HepG2 (cell line): ENCODE results near the gene SERPINA3. TPM values are rescaled to one million over a fixed set of nuclear protein-coding genes. Genes with fewer than 3 reads are reported as not detected.
A peak's percentile ranks its signal among the peaks of the same experiment; 100 is the strongest.

Experiments used
- ATF7 ChIP-seq, 2 experiments: fragments of 450-650 bp in 1 of 2; sonication (generic) in 1 of 2; formaldehyde crosslinking in 1 of 2; IDR thresholded peaks; 2 replicates each; pipeline versions ENCODE4 v1.4.0 to v1.6.1; 2016 to 2020; ENCODE audit warnings: antibody characterized with exemption in 1 of 2, mild to moderate bottlenecking in 1 of 2, missing genetic modification reagents in 1 of 2
- DNMT1 ChIP-seq: sonication (generic); formaldehyde crosslinking; IDR thresholded peaks from 2 replicates; pipeline ENCODE4 v1.5.1; 2020; ENCODE audit warnings: mild to moderate bottlenecking, missing genetic modification reagents
- FOXO1 ChIP-seq: sonication (generic); formaldehyde crosslinking; IDR thresholded peaks from 2 replicates; pipeline ENCODE4 v1.4.0; 2020; ENCODE audit warnings: missing genetic modification reagents
- HNRNPK ChIP-seq: fragments of 200-400 bp; formaldehyde crosslinking; IDR thresholded peaks from 2 replicates; pipeline ENCODE4 v1.6.1; 2018; ENCODE audit warnings: low read length, low read depth, moderate library complexity, mild to moderate bottlenecking; ENCODE audit not compliant: poor library complexity, severe bottlenecking
- NPAS2 ChIP-seq: sonication (generic); formaldehyde crosslinking; IDR thresholded peaks from 2 replicates; pipeline ENCODE4 v1.8.0; 2022; ENCODE audit warnings: mild to moderate bottlenecking, missing genetic modification reagents, borderline replicate concordance
- NR3C1 ChIP-seq: sonication (generic); formaldehyde crosslinking; IDR thresholded peaks from 2 replicates; pipeline ENCODE4 v1.4.0; 2020; ENCODE audit warnings: missing genetic modification reagents
- PITX1 ChIP-seq: sonication (generic); formaldehyde crosslinking; IDR thresholded peaks from 2 replicates; pipeline ENCODE4 v1.5.1; 2020; ENCODE audit warnings: mild to moderate bottlenecking, missing genetic modification reagents
- RARA ChIP-seq: IDR thresholded peaks from 2 replicates; pipeline ENCODE4 v1.6.1; 2016; ENCODE audit warnings: missing genetic modification reagents, missing compliant biosample characterization
- SETDB1 ChIP-seq: sonication (generic); formaldehyde crosslinking; IDR thresholded peaks from 2 replicates; pipeline ENCODE4 v1.5.1; 2020; ENCODE audit warnings: missing genetic modification reagents, mild to moderate bottlenecking, borderline replicate concordance
- SMYD3 ChIP-seq: sonication (generic); formaldehyde crosslinking; IDR thresholded peaks from 2 replicates; pipeline ENCODE4 v1.8.1; 2023; ENCODE audit warnings: mild to moderate bottlenecking, missing genetic modification reagents
- SP2 ChIP-seq: sonication (generic); formaldehyde crosslinking; IDR thresholded peaks from 2 replicates; pipeline ENCODE4 v1.5.1; 2020; ENCODE audit warnings: mild to moderate bottlenecking, missing genetic modification reagents
- SP4 ChIP-seq: sonication (generic); formaldehyde crosslinking; IDR thresholded peaks from 2 replicates; pipeline ENCODE4 v1.8.1; 2023; ENCODE audit warnings: mild to moderate bottlenecking, missing genetic modification reagents
- ZFX ChIP-seq: sonication (generic); formaldehyde crosslinking; IDR thresholded peaks from 2 replicates; pipeline ENCODE4 v1.4.0; 2020; ENCODE audit warnings: mild to moderate bottlenecking, low read depth, missing genetic modification reagents, moderate library complexity
- ZNF460 ChIP-seq: sonication (generic); formaldehyde crosslinking; IDR thresholded peaks from 2 replicates; pipeline ENCODE4 v1.5.1; 2020; ENCODE audit warnings: missing genetic modification reagents, mild to moderate bottlenecking, borderline replicate concordance
- ZNF501 ChIP-seq: sonication (generic); formaldehyde crosslinking; IDR thresholded peaks from 2 replicates; pipeline ENCODE4 v1.5.1; 2020; ENCODE audit warnings: mild to moderate bottlenecking, moderate library complexity, missing genetic modification reagents
- polyA plus RNA-seq, 8 experiments: library from polyadenylated mRNA; depleted of rRNA in 3 of 8; stranded (reverse) in 7 of 8; unstranded in 1 of 8; fragments of >200 nt; fragmentation: Illumina TruSeq in 4 of 8; extraction: Trizol in 4 of 8; gene quantifications; 2 replicates each; pipeline versions ENCODE4 v1.2.1 to v1.2.3, GENCODE V29; 2011 to 2016; ENCODE audit warnings: low read depth in 4 of 8, missing spikeins in 1 of 8, mixed read lengths in 1 of 8; ENCODE audit not compliant: insufficient read depth in 1 of 8
- total RNA-seq, 5 experiments: library from RNA; depleted of rRNA; stranded (reverse); fragments of >200 nt; fragmentation: Illumina TruSeq; extraction: Trizol; gene quantifications; 2 replicates each; pipeline ENCODE4 v1.2.3, GENCODE V29; 2016; ENCODE audit warnings: low read depth in 1 of 5
- TF ChIP-seq, protein P1 (sequence below): sonication (generic); formaldehyde crosslinking; IDR thresholded peaks from 2 replicates; pipeline ENCODE4 v1.8.0; 2022; ENCODE audit warnings: missing genetic modification reagents, mild to moderate bottlenecking, borderline replicate concordance
- TF ChIP-seq, protein P2 (sequence below): sonication (generic); formaldehyde crosslinking; IDR thresholded peaks from 2 replicates; pipeline ENCODE4 v1.8.1; 2023; ENCODE audit warnings: mild to moderate bottlenecking, moderate library complexity, missing genetic modification reagents
- TF ChIP-seq, protein P3 (sequence below): sonication (generic); formaldehyde crosslinking; IDR thresholded peaks from 2 replicates; pipeline ENCODE4 v1.4.0; 2020; ENCODE audit warnings: mild to moderate bottlenecking, missing genetic modification reagents
- TF ChIP-seq, protein P4 (sequence below): sonication (generic); formaldehyde crosslinking; conservative IDR thresholded peaks from 2 replicates; pipeline ENCODE4 v1.5.0; 2020; ENCODE audit warnings: missing genetic modification reagents
- TF ChIP-seq, protein P5 (sequence below): sonication (generic); formaldehyde crosslinking; conservative IDR thresholded peaks from 2 replicates; pipeline ENCODE4 v1.8.1; 2023; ENCODE audit warnings: missing genetic modification reagents
- TF ChIP-seq, protein P6 (sequence below): IDR thresholded peaks from 2 replicates; pipeline ENCODE4 v1.6.1; 2016

The SERPINA3 gene
- total and polyA plus RNA-seq, 2 of the 13 experiments (the other 11 are each of a cell fraction or from before 2014, with no cell fraction given) = 825 to 2,200 TPM

DNA sequence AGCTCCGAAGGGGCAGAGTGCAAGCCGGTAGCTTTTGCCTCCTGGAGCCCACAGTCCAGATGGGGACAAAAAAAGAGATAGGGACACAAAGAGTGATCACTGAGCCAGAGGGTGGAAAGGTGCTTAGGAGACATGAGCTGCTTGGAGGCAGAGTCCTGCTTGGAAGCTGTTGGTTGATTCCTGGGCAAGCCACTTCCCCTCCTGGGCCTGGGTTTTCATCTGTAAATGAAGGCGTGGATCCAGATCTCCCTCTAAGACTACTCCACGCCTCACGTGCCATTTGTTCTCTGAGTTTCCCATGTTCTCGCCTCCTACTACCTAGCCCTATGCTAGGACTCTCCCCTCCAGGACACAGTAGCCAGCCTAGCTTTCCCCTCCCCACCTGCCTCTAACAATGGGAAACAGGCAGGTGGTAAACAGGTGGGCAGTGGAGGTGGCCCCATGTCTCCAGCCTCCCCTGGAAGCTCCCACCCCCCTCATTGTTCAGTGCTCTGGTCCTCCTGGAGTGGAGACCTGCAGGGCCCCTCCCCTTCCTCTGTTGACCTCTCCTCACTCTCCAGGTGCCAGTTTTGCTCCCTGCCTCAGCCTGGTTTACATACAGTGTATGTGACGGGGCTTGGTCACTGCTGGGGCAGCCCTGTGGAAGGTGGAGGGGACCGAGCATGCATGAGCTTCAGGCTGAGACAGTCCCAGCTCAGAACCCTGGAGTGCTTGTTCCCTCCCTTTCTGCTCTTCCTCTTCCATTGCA is 3.8 kb downstream of the SERPINA3 start (continued):
- TF ChIP-seq, protein P1, sequence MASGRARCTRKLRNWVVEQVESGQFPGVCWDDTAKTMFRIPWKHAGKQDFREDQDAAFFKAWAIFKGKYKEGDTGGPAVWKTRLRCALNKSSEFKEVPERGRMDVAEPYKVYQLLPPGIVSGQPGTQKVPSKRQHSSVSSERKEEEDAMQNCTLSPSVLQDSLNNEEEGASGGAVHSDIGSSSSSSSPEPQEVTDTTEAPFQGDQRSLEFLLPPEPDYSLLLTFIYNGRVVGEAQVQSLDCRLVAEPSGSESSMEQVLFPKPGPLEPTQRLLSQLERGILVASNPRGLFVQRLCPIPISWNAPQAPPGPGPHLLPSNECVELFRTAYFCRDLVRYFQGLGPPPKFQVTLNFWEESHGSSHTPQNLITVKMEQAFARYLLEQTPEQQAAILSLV = no peak
- TF ChIP-seq, protein P2, sequence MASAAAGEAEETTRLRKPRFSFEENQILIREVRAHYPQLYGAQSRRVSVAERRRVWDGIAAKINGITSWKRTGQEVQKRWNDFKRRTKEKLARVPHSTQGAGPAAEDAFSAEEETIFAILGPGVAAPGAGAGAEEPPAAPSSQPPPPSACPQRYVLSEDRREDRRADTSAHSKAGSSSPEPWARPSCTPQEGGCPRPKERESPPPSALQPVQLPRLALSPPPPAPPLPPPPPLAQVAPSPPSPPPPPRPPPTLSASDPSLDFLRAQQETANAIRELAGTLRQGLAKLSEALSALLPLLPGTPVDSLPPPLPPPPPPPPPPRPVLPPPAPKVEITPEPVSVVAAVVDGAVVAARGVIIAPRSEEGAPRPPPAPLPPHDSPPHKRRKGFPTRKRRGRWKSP (CRISPR knock-in tag) = no peak
- TF ChIP-seq SP2 (CRISPR knock-in tag) = no peak
- no peak for TF ChIP-seq NPAS2 (CRISPR knock-in tag)
- TF ChIP-seq, protein P3, sequence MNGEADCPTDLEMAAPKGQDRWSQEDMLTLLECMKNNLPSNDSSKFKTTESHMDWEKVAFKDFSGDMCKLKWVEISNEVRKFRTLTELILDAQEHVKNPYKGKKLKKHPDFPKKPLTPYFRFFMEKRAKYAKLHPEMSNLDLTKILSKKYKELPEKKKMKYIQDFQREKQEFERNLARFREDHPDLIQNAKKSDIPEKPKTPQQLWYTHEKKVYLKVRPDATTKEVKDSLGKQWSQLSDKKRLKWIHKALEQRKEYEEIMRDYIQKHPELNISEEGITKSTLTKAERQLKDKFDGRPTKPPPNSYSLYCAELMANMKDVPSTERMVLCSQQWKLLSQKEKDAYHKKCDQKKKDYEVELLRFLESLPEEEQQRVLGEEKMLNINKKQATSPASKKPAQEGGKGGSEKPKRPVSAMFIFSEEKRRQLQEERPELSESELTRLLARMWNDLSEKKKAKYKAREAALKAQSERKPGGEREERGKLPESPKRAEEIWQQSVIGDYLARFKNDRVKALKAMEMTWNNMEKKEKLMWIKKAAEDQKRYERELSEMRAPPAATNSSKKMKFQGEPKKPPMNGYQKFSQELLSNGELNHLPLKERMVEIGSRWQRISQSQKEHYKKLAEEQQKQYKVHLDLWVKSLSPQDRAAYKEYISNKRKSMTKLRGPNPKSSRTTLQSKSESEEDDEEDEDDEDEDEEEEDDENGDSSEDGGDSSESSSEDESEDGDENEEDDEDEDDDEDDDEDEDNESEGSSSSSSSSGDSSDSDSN (CRISPR knock-in tag) = peak; percentile 33; the same call in 1 of the 2 replicates
- TF ChIP-seq RARA (CRISPR knock-in tag) = no peak
- no peak for TF ChIP-seq ATF7 (IDR thresholded peaks at IDR 0.05)
- 0 out of 2 replicates have a peak, but pooled peaks have one; percentile 29 for TF ChIP-seq ATF7 (CRISPR knock-in tag; IDR thresholded peaks at IDR 0.05)
- TF ChIP-seq SMYD3 (CRISPR knock-in tag) = no peak
- TF ChIP-seq, protein P4, sequence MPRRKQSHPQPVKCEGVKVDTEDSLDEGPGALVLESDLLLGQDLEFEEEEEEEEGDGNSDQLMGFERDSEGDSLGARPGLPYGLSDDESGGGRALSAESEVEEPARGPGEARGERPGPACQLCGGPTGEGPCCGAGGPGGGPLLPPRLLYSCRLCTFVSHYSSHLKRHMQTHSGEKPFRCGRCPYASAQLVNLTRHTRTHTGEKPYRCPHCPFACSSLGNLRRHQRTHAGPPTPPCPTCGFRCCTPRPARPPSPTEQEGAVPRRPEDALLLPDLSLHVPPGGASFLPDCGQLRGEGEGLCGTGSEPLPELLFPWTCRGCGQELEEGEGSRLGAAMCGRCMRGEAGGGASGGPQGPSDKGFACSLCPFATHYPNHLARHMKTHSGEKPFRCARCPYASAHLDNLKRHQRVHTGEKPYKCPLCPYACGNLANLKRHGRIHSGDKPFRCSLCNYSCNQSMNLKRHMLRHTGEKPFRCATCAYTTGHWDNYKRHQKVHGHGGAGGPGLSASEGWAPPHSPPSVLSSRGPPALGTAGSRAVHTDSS (CRISPR knock-in tag) = no peak
- TF ChIP-seq DNMT1 (CRISPR knock-in tag) = no peak
- no peak for TF ChIP-seq SETDB1 (CRISPR knock-in tag)
- no peak for TF ChIP-seq ZNF460 (CRISPR knock-in tag)
- TF ChIP-seq PITX1 (CRISPR knock-in tag) = no peak
- TF ChIP-seq, protein P5, sequence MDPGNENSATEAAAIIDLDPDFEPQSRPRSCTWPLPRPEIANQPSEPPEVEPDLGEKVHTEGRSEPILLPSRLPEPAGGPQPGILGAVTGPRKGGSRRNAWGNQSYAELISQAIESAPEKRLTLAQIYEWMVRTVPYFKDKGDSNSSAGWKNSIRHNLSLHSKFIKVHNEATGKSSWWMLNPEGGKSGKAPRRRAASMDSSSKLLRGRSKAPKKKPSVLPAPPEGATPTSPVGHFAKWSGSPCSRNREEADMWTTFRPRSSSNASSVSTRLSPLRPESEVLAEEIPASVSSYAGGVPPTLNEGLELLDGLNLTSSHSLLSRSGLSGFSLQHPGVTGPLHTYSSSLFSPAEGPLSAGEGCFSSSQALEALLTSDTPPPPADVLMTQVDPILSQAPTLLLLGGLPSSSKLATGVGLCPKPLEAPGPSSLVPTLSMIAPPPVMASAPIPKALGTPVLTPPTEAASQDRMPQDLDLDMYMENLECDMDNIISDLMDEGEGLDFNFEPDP = no peak
- TF ChIP-seq, protein P6, sequence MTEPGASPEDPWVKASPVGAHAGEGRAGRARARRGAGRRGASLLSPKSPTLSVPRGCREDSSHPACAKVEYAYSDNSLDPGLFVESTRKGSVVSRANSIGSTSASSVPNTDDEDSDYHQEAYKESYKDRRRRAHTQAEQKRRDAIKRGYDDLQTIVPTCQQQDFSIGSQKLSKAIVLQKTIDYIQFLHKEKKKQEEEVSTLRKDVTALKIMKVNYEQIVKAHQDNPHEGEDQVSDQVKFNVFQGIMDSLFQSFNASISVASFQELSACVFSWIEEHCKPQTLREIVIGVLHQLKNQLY = no peak
- no peak for TF ChIP-seq NR3C1 (CRISPR knock-in tag)
- TF ChIP-seq FOXO1 (CRISPR knock-in tag) = no peak
- no peak for TF ChIP-seq HNRNPK
- 0 out of 2 replicates have a peak, but pooled peaks have one; percentile 16 for TF ChIP-seq ZFX (CRISPR knock-in tag)
- TF ChIP-seq SP4 = no peak
- no peak for TF ChIP-seq ZNF501 (CRISPR knock-in tag)
